K562 (cell line): Measurements from ENCODE around the gene THUMPD2. TPM values are rescaled to one million over a fixed set of nuclear protein-coding genes. Genes with fewer than 3 reads are reported as not detected.

Source experiments
- COPS2 ChIP-seq: fragments of 450-650 bp; conservative IDR thresholded peaks from 2 replicates; pipeline ENCODE4 v1.6.1; 2016; ENCODE audit warnings: mild to moderate bottlenecking, moderate library complexity
- ETS1 ChIP-seq: conservative IDR thresholded peaks from 2 replicates; pipeline ENCODE4 v1.6.1; 2011; ENCODE audit warnings: low read depth, mild to moderate bottlenecking, low read length; ENCODE audit not compliant: control insufficient read depth
- MXI1 ChIP-seq: IDR thresholded peaks from 2 replicates; pipeline ENCODE4 v1.6.1; 2011; ENCODE audit warnings: low read depth, mild to moderate bottlenecking, improper control_type of control experiment, low read length
- PRPF4 ChIP-seq: fragments of 200-400 bp; formaldehyde crosslinking; IDR thresholded peaks from one replicate; pipeline ENCODE4 v1.6.1; 2017; ENCODE audit warnings: low read length, low read depth, mild to moderate bottlenecking; ENCODE audit not compliant: insufficient read depth, poor library complexity, severe bottlenecking
- SMAD3 ChIP-seq: fragments of 450-650 bp; formaldehyde crosslinking; conservative IDR thresholded peaks from 2 replicates; pipeline ENCODE4 v1.4.0; 2020; ENCODE audit warnings: mild to moderate bottlenecking
- THAP7 ChIP-seq: fragments of 250-450 bp; sonication (Bioruptor Pico); IDR thresholded peaks from 2 replicates; pipeline ENCODE4 v1.5.0; 2021
- ZBTB7A ChIP-seq: IDR thresholded peaks from 2 replicates; pipeline ENCODE4 v1.6.1; 2011; ENCODE audit warnings: low read depth, mild to moderate bottlenecking, low read length, moderate library complexity, borderline replicate concordance; ENCODE audit not compliant: control insufficient read depth
- ZNF175 ChIP-seq: fragments of 200-800 bp; sonication (Bioruptor generic); IDR thresholded peaks from 2 replicates; pipeline ENCODE4 v1.6.1; 2016; ENCODE audit warnings: low read depth, mild to moderate bottlenecking, missing genetic modification characterization, missing compliant biosample characterization
- ZNF431 ChIP-seq: sonication (generic); formaldehyde crosslinking; IDR thresholded peaks from 2 replicates; pipeline ENCODE4 v1.8.0; 2022; ENCODE audit warnings: mild to moderate bottlenecking, missing genetic modification reagents
- polyA plus RNA-seq, 8 experiments: library from polyadenylated mRNA; depleted of rRNA in 4 of 8; stranded (reverse) in 5 of 8; unstranded in 3 of 8; fragments of >200 nt; fragmentation: Nextera tagmentation in 2 of 8; fragmentation: Illumina TruSeq in 1 of 8; extraction: Ambion mirVana in 2 of 8; extraction: Trizol in 1 of 8; gene quantifications; 2 replicates each; pipeline versions ENCODE4 v1.2.1 to v1.2.3, GENCODE V29; 2011 to 2014; ENCODE audit warnings: inconsistent platforms in 1 of 8, missing spikeins in 1 of 8
- total RNA-seq, 7 experiments: library from RNA; depleted of rRNA in 6 of 7; stranded (reverse); fragments of >200 nt in 6 of 7; fragmentation: Illumina TruSeq in 2 of 7; extraction: Trizol in 2 of 7; gene quantifications; 2 replicates each; pipeline versions ENCODE4 v1.2.1 to v1.2.3, GENCODE V29; 2011 to 2021; ENCODE audit warnings: low replicate concordance in 1 of 7
- TF ChIP-seq, protein P1 (sequence below), 2 experiments: fragments of 450-650 bp in 1 of 2; IDR thresholded peaks; 2 replicates each; pipeline ENCODE4 v1.6.1; 2011 to 2017; ENCODE audit warnings: low read depth in 2 of 2, antibody characterized with exemption in 1 of 2, borderline replicate concordance in 1 of 2, low read length in 1 of 2, mild to moderate bottlenecking in 1 of 2, mixed read lengths in 1 of 2; ENCODE audit not compliant: control insufficient read depth in 1 of 2
- TF ChIP-seq, protein P2 (sequence below), 2 experiments: fragments of 450-650 bp in 1 of 2; sonication (generic) in 1 of 2; formaldehyde crosslinking in 1 of 2; IDR thresholded peaks; 2 replicates each; pipeline versions ENCODE4 v1.7.1 to v1.9.0; 2016 to 2022; ENCODE audit warnings: inconsistent platforms in 1 of 2, mild to moderate bottlenecking in 1 of 2, missing genetic modification reagents in 1 of 2

The THUMPD2 gene
- total and polyA plus RNA-seq, 9 of the 15 experiments (the other 6 are each of a cell fraction or from before 2014, with no cell fraction given), result 9.6 to 40.4 (median 24.0) TPM

DNA sequence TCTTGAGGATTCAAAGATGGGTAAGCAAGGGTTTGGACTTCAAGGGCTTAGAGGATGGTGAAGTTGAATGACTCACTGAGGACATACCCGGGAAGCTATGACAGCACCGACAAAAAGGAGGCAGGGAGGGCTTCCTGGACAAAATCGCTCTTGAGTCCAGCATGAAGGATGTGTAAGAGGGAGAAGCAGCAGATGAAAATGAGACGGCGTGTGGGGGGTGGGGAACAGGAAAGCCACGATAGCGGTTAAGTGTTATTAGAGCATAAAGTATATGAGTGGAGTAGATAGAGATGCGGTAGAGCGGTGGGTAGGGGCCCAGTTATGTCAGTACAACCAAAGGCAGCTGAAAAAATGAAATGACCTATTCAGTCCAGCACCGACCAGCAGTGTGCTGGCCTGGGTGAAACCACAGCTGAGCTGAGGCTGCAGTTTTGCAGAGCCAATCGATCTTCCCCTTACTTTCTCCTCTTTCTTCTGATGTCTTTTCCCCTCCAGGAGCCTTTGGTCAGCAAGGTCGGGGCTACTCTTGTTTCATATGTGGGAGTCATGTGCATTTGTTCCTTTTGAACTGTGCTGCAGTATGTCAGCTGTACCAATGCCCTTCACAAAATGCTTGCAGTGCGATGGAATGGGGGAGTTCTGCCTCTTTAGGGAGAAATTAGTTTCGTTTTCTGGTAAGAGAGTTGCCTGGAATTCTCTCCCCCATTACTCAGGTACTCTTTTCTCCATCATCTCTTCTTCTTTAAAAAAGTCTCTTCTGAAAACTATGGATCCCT is 2.0 kb upstream of the THUMPD2 start (continued):
- TF ChIP-seq PRPF4 (no peak), ZNF431 (CRISPR knock-in tag) (no peak), ZBTB7A (no peak), COPS2 (no peak), ZNF175 (no peak), MXI1 (no peak), SMAD3 (no peak), THAP7 (CRISPR knock-in tag) (no peak), ETS1 (no peak)
- TF ChIP-seq, protein P1, sequence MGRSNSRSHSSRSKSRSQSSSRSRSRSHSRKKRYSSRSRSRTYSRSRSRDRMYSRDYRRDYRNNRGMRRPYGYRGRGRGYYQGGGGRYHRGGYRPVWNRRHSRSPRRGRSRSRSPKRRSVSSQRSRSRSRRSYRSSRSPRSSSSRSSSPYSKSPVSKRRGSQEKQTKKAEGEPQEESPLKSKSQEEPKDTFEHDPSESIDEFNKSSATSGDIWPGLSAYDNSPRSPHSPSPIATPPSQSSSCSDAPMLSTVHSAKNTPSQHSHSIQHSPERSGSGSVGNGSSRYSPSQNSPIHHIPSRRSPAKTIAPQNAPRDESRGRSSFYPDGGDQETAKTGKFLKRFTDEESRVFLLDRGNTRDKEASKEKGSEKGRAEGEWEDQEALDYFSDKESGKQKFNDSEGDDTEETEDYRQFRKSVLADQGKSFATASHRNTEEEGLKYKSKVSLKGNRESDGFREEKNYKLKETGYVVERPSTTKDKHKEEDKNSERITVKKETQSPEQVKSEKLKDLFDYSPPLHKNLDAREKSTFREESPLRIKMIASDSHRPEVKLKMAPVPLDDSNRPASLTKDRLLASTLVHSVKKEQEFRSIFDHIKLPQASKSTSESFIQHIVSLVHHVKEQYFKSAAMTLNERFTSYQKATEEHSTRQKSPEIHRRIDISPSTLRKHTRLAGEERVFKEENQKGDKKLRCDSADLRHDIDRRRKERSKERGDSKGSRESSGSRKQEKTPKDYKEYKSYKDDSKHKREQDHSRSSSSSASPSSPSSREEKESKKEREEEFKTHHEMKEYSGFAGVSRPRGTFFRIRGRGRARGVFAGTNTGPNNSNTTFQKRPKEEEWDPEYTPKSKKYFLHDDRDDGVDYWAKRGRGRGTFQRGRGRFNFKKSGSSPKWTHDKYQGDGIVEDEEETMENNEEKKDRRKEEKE (IDR thresholded peaks at IDR 0.05; ENCODE audit: borderline replicate concordance in 1 of 2, control insufficient read depth in 1 of 2, low read depth in 2 of 2, low read length in 1 of 2), result no peak
- TF ChIP-seq, protein P2, sequence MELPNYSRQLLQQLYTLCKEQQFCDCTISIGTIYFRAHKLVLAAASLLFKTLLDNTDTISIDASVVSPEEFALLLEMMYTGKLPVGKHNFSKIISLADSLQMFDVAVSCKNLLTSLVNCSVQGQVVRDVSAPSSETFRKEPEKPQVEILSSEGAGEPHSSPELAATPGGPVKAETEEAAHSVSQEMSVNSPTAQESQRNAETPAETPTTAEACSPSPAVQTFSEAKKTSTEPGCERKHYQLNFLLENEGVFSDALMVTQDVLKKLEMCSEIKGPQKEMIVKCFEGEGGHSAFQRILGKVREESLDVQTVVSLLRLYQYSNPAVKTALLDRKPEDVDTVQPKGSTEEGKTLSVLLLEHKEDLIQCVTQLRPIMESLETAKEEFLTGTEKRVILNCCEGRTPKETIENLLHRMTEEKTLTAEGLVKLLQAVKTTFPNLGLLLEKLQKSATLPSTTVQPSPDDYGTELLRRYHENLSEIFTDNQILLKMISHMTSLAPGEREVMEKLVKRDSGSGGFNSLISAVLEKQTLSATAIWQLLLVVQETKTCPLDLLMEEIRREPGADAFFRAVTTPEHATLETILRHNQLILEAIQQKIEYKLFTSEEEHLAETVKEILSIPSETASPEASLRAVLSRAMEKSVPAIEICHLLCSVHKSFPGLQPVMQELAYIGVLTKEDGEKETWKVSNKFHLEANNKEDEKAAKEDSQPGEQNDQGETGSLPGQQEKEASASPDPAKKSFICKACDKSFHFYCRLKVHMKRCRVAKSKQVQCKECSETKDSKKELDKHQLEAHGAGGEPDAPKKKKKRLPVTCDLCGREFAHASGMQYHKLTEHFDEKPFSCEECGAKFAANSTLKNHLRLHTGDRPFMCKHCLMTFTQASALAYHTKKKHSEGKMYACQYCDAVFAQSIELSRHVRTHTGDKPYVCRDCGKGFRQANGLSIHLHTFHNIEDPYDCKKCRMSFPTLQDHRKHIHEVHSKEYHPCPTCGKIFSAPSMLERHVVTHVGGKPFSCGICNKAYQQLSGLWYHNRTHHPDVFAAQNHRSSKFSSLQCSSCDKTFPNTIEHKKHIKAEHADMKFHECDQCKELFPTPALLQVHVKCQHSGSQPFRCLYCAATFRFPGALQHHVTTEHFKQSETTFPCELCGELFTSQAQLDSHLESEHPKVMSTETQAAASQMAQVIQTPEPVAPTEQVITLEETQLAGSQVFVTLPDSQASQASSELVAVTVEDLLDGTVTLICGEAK (IDR thresholded peaks at IDR 0.05), result peak; percentile 22; the same call in 1 of the 2 replicates
- TF ChIP-seq, protein P2 (CRISPR knock-in tag; IDR thresholded peaks at IDR 0.05), result no peak
